ACC112 (cell line): ENCODE data around the gene HIVEP3.

Experiments used
- H2AFZ ChIP-seq: fragments of 200-600 bp; sonication (generic); one replicate; pipeline ENCODE4 v1.6.0; 2017; ENCODE audit warnings: antibody characterized with exemption, low read length; ENCODE audit not compliant: unreplicated experiment
- H3K27ac ChIP-seq: fragments of 200-600 bp; sonication (generic); 2 replicates; pipeline ENCODE4 v1.5.1; 2014; ENCODE audit warnings: low read depth, mild to moderate bottlenecking, antibody characterized with exemption, low read length, moderate library complexity
- H3K27me3 ChIP-seq: fragments of 200-600 bp; sonication (generic); 2 replicates; pipeline ENCODE4 v1.6.1; 2014; ENCODE audit warnings: mild to moderate bottlenecking, antibody characterized with exemption, low read length, moderate library complexity, mixed read lengths; ENCODE audit not compliant: insufficient read depth
- H3K36me3 ChIP-seq: fragments of 200-600 bp; sonication (generic); 2 replicates; pipeline ENCODE4 v1.6.1; 2016; ENCODE audit warnings: mild to moderate bottlenecking, antibody characterized with exemption, low read length, moderate library complexity, mixed read lengths; ENCODE audit not compliant: insufficient read depth
- H3K4me1 ChIP-seq: fragments of 200-600 bp; sonication (generic); one replicate; pipeline ENCODE4 v1.6.1; 2016; ENCODE audit warnings: low read length, mixed read lengths; ENCODE audit not compliant: insufficient read depth, unreplicated experiment, control insufficient read depth
- H3K4me3 ChIP-seq: fragments of 200-600 bp; sonication (generic); 2 replicates; pipeline ENCODE4 v1.5.1; 2014; ENCODE audit warnings: mild to moderate bottlenecking, low read depth, low read length
- H3K79me2 ChIP-seq: fragments of 200-600 bp; sonication (generic); one replicate; pipeline ENCODE4 v1.6.0; 2016; ENCODE audit warnings: low read length; ENCODE audit not compliant: control insufficient read depth, unreplicated experiment, insufficient read depth

Gene HIVEP3

DNA sequence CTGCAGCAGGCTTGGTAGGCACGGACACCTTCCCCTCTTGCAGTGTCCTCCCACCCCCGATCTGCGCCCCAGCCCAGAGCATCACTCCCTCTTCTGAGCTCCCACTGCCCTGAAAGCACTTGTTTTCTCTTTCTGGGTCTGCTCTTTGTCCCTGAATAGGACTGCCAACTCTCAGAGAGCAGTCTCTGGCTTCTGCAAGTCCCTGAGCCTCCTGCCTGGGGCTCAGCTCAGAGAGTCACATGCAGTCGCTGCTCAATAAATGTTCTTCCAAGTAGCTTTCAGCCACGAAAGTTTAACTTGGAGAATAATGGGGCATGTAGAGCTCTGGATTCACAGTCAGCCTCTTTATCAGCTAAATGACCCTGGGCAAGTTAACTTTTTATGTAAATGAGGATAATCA lies 205.6 kb downstream of the HIVEP3 start:
- H2AFZ ChIP-seq, result no peak overlapping the region
- peaks cover 23% of the 10 kb centered on the region for H3K4me1 ChIP-seq
- no peaks in the 10 kb centered on the region for H3K36me3 ChIP-seq
- no peak overlapping the region; the same call in 1 of the 2 replicates for H3K27ac ChIP-seq
- H3K4me3 ChIP-seq, result no peak overlapping the region
- no peaks in the 10 kb centered on the region for H3K27me3 ChIP-seq
- no peaks in the 10 kb centered on the region for H3K79me2 ChIP-seq

DNA sequence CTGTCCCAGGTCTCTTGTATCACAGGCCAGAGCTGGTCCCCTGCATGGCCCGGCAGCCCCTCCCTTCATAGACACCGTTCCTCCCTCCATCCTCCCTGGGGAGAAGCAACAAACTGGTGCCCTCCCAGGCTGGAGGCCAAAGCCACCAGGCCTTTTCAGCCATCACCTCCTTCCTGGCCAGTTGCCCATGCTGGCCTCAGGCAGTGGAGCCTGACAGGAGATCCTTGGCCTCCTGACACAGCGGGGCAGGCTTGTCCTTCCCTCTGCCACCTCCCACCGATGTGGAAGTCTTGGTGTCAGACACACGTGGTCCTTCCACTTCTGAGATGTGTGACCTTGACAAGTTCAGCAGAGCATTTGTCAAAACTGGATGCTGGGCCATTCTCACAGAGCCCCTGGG lies 206.0 kb downstream of the HIVEP3 start:
- H3K27ac ChIP-seq, result no peak overlapping the region
- peaks cover 23% of the 10 kb centered on the region for H3K4me1 ChIP-seq
- H3K27me3 ChIP-seq, result no peaks in the 10 kb centered on the region
- H2AFZ ChIP-seq, result no peak overlapping the region
- H3K79me2 ChIP-seq, result no peaks in the 10 kb centered on the region
- H3K4me3 ChIP-seq, result no peak overlapping the region
- no peaks in the 10 kb centered on the region for H3K36me3 ChIP-seq

DNA sequence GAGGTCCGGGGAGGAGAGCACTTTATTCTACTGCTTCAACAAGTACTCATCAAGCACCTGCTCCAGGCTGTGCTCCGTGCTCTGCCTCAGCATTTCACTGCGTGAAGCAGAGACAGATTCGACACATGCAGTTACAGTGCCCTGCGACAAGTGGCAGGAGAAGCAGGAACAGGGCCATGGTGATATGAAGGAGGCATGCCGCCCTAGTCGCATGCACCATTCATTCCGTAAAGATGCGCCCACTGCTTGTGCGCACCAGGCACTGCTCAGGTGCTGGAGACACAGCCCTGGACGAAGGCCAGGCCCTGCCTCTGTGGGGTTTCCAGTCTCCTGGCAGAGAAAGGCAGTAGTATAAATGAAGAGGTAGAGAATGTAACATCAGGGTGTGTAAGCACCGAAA lies 206.6 kb downstream of the HIVEP3 start:
- Histone ChIP-seq H3K27ac (no peak overlapping the region), H3K4me1 (peaks cover 23% of the 10 kb centered on the region), H3K27me3 (peaks cover 3% of the 10 kb centered on the region; the same call in 1 of the 2 replicates), H3K36me3 (no peaks in the 10 kb centered on the region), H2AFZ (no peak overlapping the region), H3K79me2 (no peaks in the 10 kb centered on the region), H3K4me3 (no peak overlapping the region)

DNA sequence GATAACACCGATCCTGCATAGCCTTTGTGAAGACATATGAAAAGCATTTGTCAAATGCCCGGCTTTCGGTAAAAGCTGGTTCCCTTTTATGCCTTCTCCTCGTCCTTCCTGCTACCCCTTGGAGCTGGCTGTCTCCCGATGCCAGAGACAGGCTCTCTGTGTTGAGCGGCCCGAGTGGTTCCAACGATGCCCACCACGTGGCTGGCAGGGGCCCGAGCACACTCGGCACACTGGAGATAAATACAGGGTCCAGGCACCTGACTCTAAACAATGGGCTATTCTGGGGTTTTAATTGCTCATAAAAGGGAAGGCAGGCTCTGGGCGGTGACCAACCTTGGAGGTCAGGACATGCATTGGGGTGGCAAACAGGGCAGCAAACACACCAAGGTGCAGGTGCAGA lies 207.1 kb downstream of the HIVEP3 start:
- Histone ChIP-seq H3K27ac (no peak overlapping the region), H3K79me2 (no peaks in the 10 kb centered on the region), H2AFZ (no peak overlapping the region), H3K36me3 (no peaks in the 10 kb centered on the region), H3K4me1 (peaks cover 23% of the 10 kb centered on the region), H3K27me3 (peaks cover 7% of the 10 kb centered on the region; the same call in 1 of the 2 replicates), H3K4me3 (no peak overlapping the region)

DNA sequence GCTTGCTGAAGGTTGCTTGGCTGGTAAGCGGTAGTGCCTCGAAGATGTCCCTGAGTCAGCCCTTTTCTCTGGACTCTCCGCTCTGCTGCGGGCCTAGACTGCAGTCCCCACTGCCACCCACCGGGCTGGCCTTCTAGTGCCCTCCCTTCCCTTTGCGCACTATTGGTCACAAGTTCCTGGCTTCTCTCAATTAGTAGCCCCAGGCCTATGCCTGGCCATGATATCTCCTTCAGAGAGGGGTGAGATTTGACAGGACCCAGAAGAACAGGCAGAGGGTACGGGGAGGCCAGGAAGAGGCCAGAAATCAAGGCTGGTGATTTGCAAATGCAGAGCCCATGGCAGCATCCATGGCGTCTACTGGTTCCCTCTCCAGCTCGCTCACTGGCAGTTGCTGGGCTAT lies 207.7 kb downstream of the HIVEP3 start:
- Histone ChIP-seq H3K27me3 (peaks cover 10% of the 10 kb centered on the region; the same call in 1 of the 2 replicates), H3K4me1 (peaks cover 23% of the 10 kb centered on the region), H3K4me3 (no peak overlapping the region), H2AFZ (no peak overlapping the region), H3K79me2 (no peaks in the 10 kb centered on the region), H3K36me3 (no peaks in the 10 kb centered on the region), H3K27ac (no peak overlapping the region)

DNA sequence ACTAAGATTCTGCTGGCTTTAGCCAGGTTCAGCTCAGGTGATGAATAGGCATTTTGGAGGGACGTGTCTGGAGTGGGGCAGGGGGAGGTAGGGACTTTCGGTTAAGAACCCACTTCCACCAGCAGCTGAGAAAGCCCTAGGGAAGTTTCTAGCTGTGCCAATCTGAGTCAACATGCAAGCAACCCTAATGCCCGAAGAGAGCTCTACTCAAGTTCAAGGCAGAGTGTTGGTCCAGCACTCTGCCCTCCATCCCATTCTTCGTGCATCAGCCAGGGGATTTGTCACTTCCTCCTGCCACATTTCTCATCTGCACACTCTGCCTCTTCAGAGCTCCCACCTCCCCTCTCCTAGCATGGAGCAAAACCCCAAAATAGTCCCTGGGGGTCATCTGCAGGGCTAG lies 208.8 kb downstream of the HIVEP3 start:
- Histone ChIP-seq H3K4me3 (no peak overlapping the region), H3K27me3 (peaks cover 10% of the 10 kb centered on the region; the same call in 1 of the 2 replicates), H3K36me3 (no peaks in the 10 kb centered on the region), H3K4me1 (peaks cover 23% of the 10 kb centered on the region), H2AFZ (no peak overlapping the region), H3K79me2 (no peaks in the 10 kb centered on the region), H3K27ac (no peak overlapping the region)

DNA sequence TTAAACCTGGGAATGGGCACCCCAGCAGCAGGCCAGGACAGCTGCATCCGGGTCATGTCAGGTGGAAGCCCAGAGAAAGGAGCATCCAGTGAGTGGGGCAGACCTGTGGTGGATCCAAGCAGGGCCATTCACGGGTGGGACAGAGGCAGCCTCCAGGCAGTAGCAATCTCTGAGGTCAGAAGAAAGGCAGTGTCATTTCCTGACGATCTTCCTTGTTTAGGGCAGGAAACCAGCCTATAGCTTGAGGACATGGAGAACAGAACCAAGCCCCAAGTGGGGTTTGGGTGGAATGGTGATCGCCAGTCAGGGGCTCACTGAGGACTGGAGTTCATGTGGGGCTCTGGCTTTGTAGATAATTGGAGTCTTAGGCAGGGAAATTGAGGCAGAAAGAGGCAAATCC lies 209.4 kb downstream of the HIVEP3 start:
- Histone ChIP-seq H3K79me2 (no peaks in the 10 kb centered on the region), H3K27ac (no peak overlapping the region), H3K4me3 (no peak overlapping the region), H2AFZ (no peak overlapping the region), H3K4me1 (peaks cover 20% of the 10 kb centered on the region), H3K27me3 (peaks cover 10% of the 10 kb centered on the region; the same call in 1 of the 2 replicates), H3K36me3 (no peaks in the 10 kb centered on the region)

DNA sequence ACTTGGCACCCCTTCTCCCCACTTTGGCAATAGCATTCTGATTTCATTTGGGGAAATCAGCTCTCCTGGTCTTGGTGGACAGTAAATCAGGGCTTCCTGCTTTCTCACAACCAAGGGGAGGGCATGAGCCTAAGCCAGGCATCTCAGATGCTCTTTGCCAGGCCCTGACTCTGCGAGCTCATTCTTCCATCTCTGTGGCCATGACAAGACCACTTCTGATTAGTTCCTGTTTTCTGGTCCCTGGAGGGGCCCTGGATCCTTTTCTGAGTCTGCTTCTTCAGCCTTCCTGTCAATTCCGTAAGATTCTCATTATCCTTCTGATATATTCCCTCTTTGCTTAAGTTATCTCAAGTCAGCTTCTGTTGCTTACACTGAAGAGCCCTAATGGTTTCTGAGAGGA lies 210.4 kb downstream of the HIVEP3 start:
- Histone ChIP-seq H3K36me3 (no peaks in the 10 kb centered on the region), H3K4me3 (no peak overlapping the region), H3K4me1 (peaks cover 10% of the 10 kb centered on the region), H3K27me3 (peaks cover 10% of the 10 kb centered on the region; the same call in 1 of the 2 replicates), H3K79me2 (no peaks in the 10 kb centered on the region), H2AFZ (no peak overlapping the region), H3K27ac (no peak overlapping the region)

DNA sequence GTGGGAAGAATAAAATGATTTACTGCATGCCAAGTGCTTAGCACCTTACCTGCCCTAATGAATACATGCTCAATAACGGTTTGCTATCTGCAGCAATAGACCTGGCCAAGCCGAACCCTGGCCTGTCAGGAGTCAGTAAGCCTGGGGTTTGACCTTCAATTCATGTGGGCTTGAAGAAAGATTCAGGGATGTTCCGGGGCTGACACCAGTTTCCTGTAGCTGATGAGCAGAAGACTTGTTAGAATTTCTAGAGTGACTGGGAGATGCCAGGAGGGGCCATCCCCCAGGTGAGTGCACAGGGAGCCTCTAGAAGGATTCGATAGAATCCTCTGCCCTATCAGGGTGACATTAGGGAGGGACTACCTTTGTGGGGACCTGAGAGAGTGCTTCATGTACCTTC lies 210.9 kb downstream of the HIVEP3 start:
- Histone ChIP-seq H3K27ac (no peak overlapping the region), H3K27me3 (peaks cover 10% of the 10 kb centered on the region; the same call in 1 of the 2 replicates), H3K36me3 (no peaks in the 10 kb centered on the region), H3K4me3 (no peak overlapping the region), H2AFZ (no peak overlapping the region), H3K79me2 (no peaks in the 10 kb centered on the region), H3K4me1 (peaks cover 5% of the 10 kb centered on the region)

DNA sequence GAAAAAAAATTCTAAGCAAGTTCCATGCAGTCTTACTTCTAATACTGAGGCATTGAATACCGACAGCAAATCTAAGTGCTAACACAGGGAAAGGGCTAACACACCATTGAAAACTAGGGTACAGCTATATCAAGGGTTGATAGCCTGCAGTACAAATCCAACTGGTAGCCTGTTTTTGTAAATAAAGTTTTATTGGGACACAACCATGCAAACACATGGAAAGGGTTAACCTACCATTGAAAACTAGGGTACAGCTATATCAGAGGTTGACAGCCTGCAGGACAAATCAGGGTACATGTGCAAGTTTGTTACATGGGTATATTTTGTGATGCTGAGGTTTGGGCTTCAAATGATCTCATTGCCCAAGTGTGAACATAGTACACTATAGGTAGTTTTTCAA lies 212.9 kb downstream of the HIVEP3 start:
- no peak overlapping the region for H3K27ac ChIP-seq
- H3K36me3 ChIP-seq, result no peaks in the 10 kb centered on the region
- peaks cover 10% of the 10 kb centered on the region; the same call in 1 of the 2 replicates for H3K27me3 ChIP-seq
- H3K4me3 ChIP-seq, result no peak overlapping the region
- H3K79me2 ChIP-seq, result no peaks in the 10 kb centered on the region
- no peaks in the 10 kb centered on the region for H3K4me1 ChIP-seq
- H2AFZ ChIP-seq, result no peak overlapping the region

DNA sequence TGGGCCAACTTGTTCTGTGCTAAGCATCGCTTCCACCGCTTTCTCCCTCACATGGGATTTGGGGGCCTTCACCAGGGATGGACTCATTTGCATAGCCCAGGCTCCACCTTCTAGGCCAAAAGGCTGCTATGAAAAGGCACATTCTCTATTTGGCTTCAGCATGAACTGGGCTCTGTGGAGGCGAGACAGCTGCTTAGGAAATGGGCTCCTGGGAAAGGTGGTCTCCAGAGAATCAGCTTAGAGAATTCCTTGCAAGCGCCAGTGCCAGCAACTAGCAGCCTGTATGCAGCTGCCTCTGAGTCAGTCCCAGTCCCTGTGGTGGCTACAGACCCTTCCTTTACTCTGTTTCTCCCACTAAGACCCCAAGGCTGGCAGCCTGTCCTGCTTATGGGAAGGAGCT lies 214.5 kb downstream of the HIVEP3 start:
- no peak overlapping the region for H2AFZ ChIP-seq
- no peaks in the 10 kb centered on the region for H3K36me3 ChIP-seq
- peaks cover 10% of the 10 kb centered on the region; the same call in 1 of the 2 replicates for H3K27me3 ChIP-seq
- H3K4me3 ChIP-seq, result no peak overlapping the region
- no peaks in the 10 kb centered on the region for H3K4me1 ChIP-seq
- no peaks in the 10 kb centered on the region for H3K79me2 ChIP-seq
- H3K27ac ChIP-seq, result no peak overlapping the region
